Measurements from ENCODE around the gene KCNK5. TPM values are rescaled to one million over a fixed set of nuclear protein-coding genes. Genes with fewer than 3 reads are reported as not detected.

KCNK5 gene
- total RNA-seq, 2 donors from 2014 or later, result 16.9 to 31.0 TPM

DNA sequence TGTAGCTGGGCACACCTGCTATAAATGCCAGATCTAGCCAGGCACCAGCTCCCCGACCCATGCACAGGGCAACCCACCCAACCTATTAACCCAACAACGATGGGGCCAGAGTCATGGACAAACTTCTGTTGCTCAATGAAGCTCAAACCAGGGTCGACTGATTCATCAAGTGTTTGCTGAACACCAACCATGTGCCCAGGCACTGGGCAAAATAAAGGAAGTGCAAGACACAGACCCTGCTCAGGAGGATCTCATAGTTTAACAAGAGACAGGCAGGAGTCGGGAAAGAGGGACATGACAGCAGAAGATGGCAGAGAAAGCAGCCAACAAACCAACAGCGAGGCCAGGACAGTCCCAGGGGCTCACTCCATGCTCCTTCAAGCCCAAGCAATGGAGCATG lies 18.8 kb downstream of the KCNK5 start:
- TF ChIP-seq, protein P1, sequence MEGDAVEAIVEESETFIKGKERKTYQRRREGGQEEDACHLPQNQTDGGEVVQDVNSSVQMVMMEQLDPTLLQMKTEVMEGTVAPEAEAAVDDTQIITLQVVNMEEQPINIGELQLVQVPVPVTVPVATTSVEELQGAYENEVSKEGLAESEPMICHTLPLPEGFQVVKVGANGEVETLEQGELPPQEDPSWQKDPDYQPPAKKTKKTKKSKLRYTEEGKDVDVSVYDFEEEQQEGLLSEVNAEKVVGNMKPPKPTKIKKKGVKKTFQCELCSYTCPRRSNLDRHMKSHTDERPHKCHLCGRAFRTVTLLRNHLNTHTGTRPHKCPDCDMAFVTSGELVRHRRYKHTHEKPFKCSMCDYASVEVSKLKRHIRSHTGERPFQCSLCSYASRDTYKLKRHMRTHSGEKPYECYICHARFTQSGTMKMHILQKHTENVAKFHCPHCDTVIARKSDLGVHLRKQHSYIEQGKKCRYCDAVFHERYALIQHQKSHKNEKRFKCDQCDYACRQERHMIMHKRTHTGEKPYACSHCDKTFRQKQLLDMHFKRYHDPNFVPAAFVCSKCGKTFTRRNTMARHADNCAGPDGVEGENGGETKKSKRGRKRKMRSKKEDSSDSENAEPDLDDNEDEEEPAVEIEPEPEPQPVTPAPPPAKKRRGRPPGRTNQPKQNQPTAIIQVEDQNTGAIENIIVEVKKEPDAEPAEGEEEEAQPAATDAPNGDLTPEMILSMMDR (IDR thresholded peaks at IDR 0.05), result no peak
- TF ChIP-seq POLR2A (IDR thresholded peaks at IDR 0.05), result no peak
- peaks cover 100% of the 10 kb centered on the region for H3K4me1 ChIP-seq
- peak overlapping the region in 3 of 4 donors; percentile 65 to 86 (median 84) for H3K27ac ChIP-seq

DNA sequence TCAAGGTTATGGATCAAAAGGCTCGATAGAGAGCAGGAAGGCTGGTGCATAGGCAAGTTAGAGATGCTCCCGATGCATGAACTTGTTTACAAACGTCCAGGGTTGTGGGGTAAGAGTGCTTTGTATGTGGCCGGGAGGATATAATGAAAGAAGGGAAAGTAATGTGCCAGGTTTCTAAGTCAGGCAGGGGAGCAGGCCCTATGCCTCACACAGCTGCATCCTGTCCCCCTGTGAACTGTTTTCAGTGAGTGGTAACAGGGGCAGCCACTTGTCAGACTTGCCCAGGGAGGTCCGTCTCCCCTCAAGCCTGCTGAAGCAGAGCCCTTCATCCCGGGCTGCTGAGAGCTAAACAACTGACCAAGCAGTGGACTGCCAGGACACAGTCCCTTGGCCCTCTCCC lies 19.4 kb downstream of the KCNK5 start:
- ATAC-seq, result no peak
- intact Hi-C loops (cut with DNase I), result no loop called here

More for the DNA sequence above, 18.8 kb downstream of the KCNK5 start:
- Histone ChIP-seq H3K27me3 (no peaks in the 10 kb centered on the region), H3K9me3 (no peaks in the 10 kb centered on the region), H3K4me3 (no peak overlapping the region), H3K36me3 (replicated peaks in 1 of 2; ENCODE audit: insufficient read depth in 1 of 2, low read depth in 2 of 2) (no peaks in the 10 kb centered on the region)
- 76 to 86% methylated on average over 4 to 5 of the region's 5 CpGs for WGBS, 2 donors
- DNase-seq (no peak), ATAC-seq (no peak)
- intact Hi-C loops (cut with DNase I), result no loop called here

DNA sequence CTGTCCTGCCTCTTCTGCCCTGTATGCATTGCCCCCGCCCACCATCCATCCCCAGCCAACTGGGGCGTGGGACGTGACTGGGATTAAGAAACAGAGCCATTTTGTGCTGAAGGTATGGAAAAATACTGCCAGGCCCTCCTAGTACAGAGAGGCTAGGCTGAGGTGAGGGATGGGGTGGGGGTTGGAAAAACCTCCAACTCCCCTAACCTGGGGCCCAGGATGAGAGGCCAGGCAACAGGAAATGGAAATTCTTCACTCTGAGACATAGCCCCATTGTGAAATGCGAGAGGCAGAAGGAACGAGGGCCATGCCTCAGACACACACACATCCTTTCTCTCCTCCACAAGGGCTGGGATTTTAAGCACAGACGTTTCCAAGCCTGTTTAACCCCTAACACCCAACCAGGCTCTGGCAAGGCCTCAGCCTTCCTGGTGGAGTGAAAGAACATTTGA lies 19.9 kb downstream of the KCNK5 start:
- Histone ChIP-seq H3K36me3 (replicated peaks in 1 of 2; ENCODE audit: insufficient read depth in 1 of 2, low read depth in 2 of 2) (no peaks in the 10 kb centered on the region), H3K9me3 (no peaks in the 10 kb centered on the region), H3K4me1 (peaks cover 100% of the 10 kb centered on the region), H3K27me3 (no peaks in the 10 kb centered on the region), H3K27ac (peak overlapping the region in 3 of 4 donors; percentile 65 to 86 (median 84)), H3K4me3 (no peak overlapping the region)
- intact Hi-C loops (cut with DNase I), result no loop called here
- no peak for TF ChIP-seq POLR2A (IDR thresholded peaks at IDR 0.05)
- TF ChIP-seq, protein P1 (IDR thresholded peaks at IDR 0.05), result no peak
- ATAC-seq (no peak), DNase-seq (no peak)
- WGBS, 2 donors, result 29 to 41% methylated on average over 5 to 6 of the region's 6 CpGs

More for the DNA sequence above, 19.4 kb downstream of the KCNK5 start:
- Histone ChIP-seq H3K27me3 (no peaks in the 10 kb centered on the region), H3K36me3 (replicated peaks in 1 of 2; ENCODE audit: insufficient read depth in 1 of 2, low read depth in 2 of 2) (no peaks in the 10 kb centered on the region), H3K4me3 (no peak overlapping the region), H3K4me1 (peaks cover 100% of the 10 kb centered on the region), H3K27ac (peak overlapping the region in 3 of 4 donors; percentile 65 to 86 (median 84)), H3K9me3 (no peaks in the 10 kb centered on the region)
- TF ChIP-seq POLR2A (IDR thresholded peaks at IDR 0.05), result no peak
- TF ChIP-seq, protein P1 (IDR thresholded peaks at IDR 0.05), result no peak
- WGBS, 2 donors, result 25 to 27% methylated on average over 5 to 6 of the region's 6 CpGs
- no peak for DNase-seq

DNA sequence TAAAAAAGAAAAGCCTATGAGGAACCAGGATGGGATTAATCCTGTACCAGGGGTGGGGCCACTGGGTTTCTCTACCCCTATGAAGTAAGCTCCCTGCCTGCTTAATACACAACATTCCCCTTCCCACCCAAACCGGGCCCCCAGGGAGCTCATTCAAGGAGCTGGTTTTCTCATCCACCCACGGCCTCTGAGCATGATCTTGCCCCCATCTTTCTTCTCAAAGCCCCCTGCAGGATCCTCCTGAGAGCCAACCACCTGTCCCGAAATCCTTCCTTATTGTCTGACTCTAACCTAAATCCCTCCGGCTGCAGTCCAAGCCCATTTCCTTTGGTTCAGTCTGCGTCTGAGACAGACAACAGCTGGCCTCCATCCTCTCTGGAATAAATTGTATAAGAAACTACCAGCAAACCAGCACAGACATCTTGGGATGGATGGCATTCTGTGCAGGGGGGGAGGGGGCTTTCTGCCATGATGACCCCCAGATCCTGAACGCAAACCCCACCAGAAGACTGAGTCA lies 21.0 kb downstream of the KCNK5 start:
- no peak overlapping the region for H3K4me3 ChIP-seq
- WGBS, 2 donors, result 22 to 30% methylated on average over 6 of the region's 6 CpGs
- H3K27me3 ChIP-seq, result no peaks in the 10 kb centered on the region
- peak overlapping the region in 3 of 4 donors; percentile 65 to 86 (median 84) for H3K27ac ChIP-seq
- no peaks in the 10 kb centered on the region for H3K9me3 ChIP-seq
- ATAC-seq (no peak), DNase-seq (peak in 3 of 4 donors; percentile 42 to 65 (median 50))
- peak in 1 of 3 donors; percentile 14 for TF ChIP-seq POLR2A (IDR thresholded peaks at IDR 0.05)
- TF ChIP-seq, protein P1 (IDR thresholded peaks at IDR 0.05), result no peak
- H3K36me3 ChIP-seq (replicated peaks in 1 of 2; ENCODE audit: insufficient read depth in 1 of 2, low read depth in 2 of 2), result no peaks in the 10 kb centered on the region
- peaks cover 100% of the 10 kb centered on the region for H3K4me1 ChIP-seq
- intact Hi-C loops (cut with DNase I), result no loop called here
